HG02798 (cell line): Measurements from ENCODE around the gene CACNG7.

Experiments used
- ATAC-seq: cut with Tn5 transposase; IDR thresholded peaks from one replicate; pipeline ENCODE4 v1.9.1; 2021; ENCODE audit warnings: mild to moderate bottlenecking; ENCODE audit not compliant: unreplicated experiment, poor library complexity

The CACNG7 gene

GRCh38 chr19:53903055-53903680 is 5.9 kb upstream of the CACNG7 start:
- no peak for ATAC-seq

- no peak for ATAC-seq
These were observed 4.2 kb upstream of the CACNG7 start for GRCh38 chr19:53904909-53905308.

GRCh38 chr19:53905787-53906186 is 3.3 kb upstream of the CACNG7 start:
- no peak for ATAC-seq

- ATAC-seq, result no peak
These were observed 2.6 kb upstream of the CACNG7 start for GRCh38 chr19:53906211-53907192.

GRCh38 chr19:53907193-53907581 is 1.9 kb upstream of the CACNG7 start:
- ATAC-seq, result no peak

GRCh38 chr19:53907690-53908089 is 1.4 kb upstream of the CACNG7 start:
- no peak for ATAC-seq

- no peak for ATAC-seq
These were observed 758 bp upstream of the CACNG7 start for GRCh38 chr19:53908106-53908934.

- ATAC-seq, result no peak
These were observed 542 bp downstream of the CACNG7 start for GRCh38 chr19:53909471-53910169.

GRCh38 chr19:53910170-53910518 is 1.1 kb downstream of the CACNG7 start:
- ATAC-seq, result no peak

GRCh38 chr19:53912653-53913052 is 3.6 kb downstream of the CACNG7 start:
- no peak for ATAC-seq

GRCh38 chr19:53915000-53915399 is 5.9 kb downstream of the CACNG7 start:
- ATAC-seq, result no peak

- no peak for ATAC-seq
These were observed 6.9 kb downstream of the CACNG7 start for GRCh38 chr19:53916004-53916403.

- no peak for ATAC-seq
These were observed 8.3 kb downstream of the CACNG7 start for GRCh38 chr19:53917356-53917755.

- no peak for ATAC-seq
These were observed 18.7 kb downstream of the CACNG7 start for GRCh38 chr19:53927739-53928138.

- no peak for ATAC-seq
These were observed 27.0 kb downstream of the CACNG7 start for GRCh38 chr19:53936029-53936428.

GRCh38 chr19:53942001-53942786 is 33.1 kb downstream of the CACNG7 start:
- ATAC-seq, result no peak

GRCh38 chr19:53944416-53944815 is 35.3 kb downstream of the CACNG7 start:
- ATAC-seq, result no peak

- no peak for ATAC-seq
These were observed 35.9 kb downstream of the CACNG7 start for GRCh38 chr19:53944933-53945332.

- no peak for ATAC-seq
These were observed 36.4 kb downstream of the CACNG7 start for GRCh38 chr19:53945441-53945840.
